Epithelial cell of prostate (primary cell): Measurements from ENCODE around the gene ISM2.
"Not testable (repeated sequence)": the region's sequence is repeated elsewhere in the genome, so short reads cannot be mapped to it uniquely, and the experiment has no call there.

Experiments used
- DNase-seq: peaks from one replicate; pipeline ENCODE4 v3.0.0-alpha.2; 2011; ENCODE audit warnings: low read depth, low spot score
- H3K27ac ChIP-seq: fragments of 450-650 bp; 2 replicates; pipeline ENCODE4 v1.5.1; 2017; ENCODE audit warnings: mild to moderate bottlenecking

ISM2 gene

DNA sequence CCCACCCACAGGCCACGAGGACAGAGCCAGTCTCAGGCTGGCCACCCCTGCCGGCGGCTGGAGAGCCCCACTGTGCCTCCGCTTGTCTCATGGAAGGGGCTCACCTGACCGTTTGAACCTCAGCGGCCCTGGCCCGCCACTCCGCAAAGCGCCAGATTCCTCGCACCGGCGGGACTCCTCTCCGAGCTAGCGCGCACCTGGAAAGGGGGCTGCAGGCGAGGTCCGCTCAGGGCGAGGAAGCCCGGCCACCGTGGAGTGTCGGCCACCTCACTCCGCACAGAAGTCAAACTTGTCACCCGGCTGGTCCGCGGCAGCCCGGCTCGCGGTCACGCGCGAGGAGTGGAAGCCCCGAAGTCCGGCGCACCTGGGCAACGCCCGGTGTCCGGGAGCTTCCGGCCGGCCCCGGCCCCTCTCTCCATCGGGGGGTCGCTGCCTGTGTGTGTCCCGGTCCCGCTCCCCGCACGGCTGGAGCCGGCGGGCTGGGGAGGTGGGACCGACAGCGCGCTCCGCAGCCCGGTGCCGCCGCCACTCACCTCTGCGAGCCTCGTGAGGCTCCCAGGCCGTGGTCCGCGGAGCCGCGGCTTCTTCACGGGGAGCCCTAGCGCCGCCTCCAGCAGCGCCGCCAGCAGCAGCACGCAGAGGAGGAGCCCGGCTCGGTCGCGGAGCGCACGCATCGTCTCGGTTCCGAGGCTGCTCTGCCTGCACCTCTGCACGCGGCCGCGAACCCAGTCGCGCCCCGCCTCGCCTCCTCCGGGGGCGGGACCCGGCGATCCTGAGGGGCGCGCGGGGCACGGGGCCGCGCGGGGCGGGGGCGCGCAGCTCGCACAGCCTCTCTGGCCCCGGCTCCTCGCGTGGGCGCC, at the start of gene ISM2:
Gene ISM2, minus strand, starts transcription at position 697 of the 860 bp plus-strand sequence. Its CDS starts 23 bp downstream, at position 674.
- DNase-seq, result no peak
- H3K27ac ChIP-seq, result no peak within 1 kb of the TSS

DNA sequence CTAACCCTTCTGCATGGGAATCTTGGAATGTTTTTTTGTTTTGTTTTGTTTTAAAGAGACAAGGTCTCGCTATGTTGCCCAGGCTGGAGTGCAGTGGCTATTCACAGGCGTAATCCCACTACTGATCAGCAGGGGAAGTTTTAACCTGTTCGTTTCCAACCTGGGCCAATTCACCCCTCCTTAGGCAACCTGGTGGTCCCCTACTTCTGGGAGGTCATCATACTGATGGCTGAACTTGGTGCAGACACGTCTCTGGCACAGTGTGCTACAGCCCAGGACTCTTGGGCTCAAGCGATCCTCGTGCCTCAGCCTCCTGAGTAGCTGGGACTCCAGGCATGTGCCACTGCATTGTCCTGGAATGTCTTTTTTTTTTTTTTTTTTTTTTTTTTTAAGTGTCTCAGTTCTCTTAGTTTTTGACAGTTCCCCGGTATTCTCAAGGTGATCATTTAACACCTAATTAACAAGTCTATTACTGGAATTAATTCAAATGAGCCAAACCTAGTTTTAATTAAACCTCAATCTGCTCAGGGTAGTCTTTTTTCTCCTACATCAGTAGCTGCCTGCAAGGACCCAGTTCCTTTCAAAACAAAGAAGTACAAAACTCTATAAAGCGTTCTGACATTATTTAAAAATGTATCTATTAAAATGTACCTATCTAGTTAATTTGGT, 49.0 kb upstream of the ISM2 start:
- no peak for DNase-seq
- no peak overlapping the region for H3K27ac ChIP-seq

DNA sequence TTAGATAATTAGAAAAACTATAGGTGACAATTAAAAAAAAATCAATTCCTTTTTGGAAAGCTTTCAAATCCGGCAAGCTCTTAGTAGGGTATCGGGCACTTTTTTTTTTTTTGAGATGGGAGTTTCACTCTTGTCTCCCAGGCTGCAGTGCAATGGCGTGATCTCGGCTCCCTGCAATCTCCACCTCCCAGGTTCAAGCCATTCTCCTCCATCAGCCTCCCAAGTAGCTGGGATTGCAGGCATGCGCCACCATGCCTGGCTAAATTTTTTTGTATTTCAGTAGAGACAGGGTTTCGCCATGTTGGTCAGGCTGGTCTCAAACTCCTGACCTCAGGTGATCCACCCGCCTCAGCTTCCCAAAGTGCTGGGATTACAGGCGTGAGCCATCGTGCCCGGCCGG, 46.6 kb upstream of the ISM2 start:
- DNase-seq, result not testable (repeated sequence)

DNA sequence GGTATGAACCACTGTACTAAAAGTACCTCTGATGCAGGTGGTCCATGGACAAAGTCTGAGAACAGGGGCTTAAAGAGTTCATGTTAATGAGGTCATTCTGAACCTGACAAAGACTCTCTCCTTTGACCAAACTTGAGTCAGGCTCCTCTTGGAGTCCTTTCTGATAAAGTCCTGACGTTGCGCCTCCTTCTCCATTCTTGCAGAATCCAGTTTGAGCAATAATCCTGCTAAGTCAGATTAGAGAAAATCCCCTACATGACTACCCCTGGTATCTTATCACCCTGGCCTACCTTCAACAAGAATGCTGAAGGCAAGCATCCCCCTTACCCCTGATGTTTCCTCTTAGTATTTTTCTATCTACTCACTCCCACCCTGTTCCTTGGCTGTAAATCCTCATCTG, 46.0 kb upstream of the ISM2 start:
- no peak for DNase-seq
- no peak overlapping the region for H3K27ac ChIP-seq

More for the DNA sequence above, 46.6 kb upstream of the ISM2 start:
- not testable (repeated sequence) for H3K27ac ChIP-seq

DNA sequence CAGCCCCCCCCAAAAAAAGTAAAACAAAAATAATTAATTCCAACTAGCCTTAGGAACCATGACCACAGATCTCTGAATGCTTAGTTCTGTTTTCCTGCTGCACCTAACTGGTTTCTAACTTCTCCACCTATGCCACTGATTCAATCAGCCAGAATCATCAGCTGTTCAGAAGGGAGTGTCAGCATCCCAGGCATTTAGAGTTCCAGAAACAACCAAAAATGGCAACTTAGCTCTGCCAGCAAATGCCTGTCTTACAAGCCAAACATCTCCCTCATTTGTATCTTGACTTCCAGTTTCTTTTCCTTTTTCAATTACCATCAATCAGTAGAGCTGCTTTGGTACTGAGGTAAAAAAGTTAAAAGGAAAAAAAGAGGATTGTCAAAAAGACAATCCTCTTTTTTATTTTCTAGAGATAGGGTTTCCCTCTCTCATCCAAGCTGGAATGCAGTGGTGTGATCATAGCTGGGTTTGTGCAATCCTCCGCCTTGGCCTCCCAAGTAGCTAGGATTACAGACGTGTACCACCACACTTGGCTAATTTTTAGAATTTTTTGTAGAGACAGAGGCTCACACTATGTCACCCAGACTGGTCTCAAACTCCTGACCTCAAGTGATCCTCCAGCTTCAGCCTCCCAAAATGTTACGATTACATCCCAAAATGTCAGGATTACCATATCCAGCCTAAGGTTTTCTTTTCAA, 45.2 kb upstream of the ISM2 start:
- H3K27ac ChIP-seq, result no peak overlapping the region
- no peak for DNase-seq

DNA sequence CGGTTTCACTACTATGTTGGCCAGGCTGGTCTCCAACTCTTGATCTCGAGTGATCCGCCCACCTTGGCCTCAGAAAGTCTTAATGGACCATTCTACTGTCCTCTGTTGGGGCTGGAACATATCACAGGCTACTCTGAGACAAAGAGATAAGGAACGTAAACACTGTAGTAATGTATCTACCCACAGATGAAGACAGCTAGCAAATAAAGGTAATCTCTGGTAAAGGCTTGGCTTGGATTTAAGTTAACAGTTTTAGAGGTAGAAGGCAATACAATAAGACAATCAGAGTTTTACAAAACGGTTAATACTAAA, 44.6 kb upstream of the ISM2 start:
- no peak for DNase-seq
- H3K27ac ChIP-seq, result no peak overlapping the region

DNA sequence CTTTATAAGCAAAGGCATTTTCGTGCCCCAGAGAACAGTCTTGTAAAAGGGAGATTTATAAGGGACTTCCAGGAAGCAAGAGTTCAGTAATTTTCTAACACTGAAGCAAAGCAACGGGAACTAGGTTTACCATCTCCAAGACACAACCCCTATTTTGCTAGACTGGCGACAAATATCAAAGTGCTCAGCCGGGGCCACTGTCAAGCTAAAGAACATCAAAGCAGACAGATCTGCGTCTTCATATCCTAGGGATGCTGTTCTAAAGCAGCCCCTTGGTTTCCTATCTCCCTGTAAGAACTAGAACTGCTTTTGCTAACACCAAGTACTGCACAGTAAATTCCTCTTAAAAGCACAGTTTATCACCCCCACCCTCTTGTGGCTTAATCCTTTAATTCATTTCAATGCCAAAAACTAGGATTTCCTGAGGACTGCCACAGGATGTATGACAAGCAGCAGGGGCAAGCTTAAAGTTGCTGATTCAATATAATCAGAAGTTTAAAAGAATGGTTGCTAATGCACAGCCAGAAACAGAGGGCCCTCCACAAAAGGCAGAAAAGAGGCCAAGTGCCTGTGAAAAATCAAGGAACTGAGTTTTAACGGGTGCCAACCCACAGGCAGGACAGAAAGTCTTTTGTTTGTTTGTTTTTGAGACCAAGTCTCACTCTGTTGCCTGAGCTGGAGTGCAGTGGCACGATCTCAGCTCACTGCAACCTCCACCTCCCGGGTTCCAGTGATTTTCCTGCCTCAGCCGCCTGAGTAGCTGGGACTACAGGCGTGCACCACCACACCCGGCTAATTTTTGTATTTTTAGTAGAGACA, 44.0 kb upstream of the ISM2 start:
- H3K27ac ChIP-seq, result no peak overlapping the region
- DNase-seq, result no peak

DNA sequence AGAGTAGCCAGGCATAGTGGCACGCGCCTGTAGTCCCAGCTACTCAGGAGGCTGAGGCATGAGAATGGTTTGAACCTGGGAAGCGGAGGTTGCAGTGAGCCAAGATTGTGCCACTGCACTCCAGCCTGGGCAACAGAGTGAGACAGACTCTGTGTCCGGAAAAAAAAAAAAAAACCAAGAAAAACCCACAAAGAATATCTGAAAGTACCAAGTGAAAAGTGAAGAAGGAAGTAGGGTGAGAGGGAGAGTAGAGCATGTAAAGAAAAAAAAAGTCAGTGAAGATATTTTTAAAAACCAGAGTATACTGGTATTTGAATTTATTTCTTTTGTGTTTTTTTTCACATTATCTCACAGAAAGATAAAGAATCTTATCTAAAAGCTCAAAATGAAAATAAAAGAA, 43.3 kb upstream of the ISM2 start:
- H3K27ac ChIP-seq, result no peak overlapping the region
- no peak for DNase-seq

DNA sequence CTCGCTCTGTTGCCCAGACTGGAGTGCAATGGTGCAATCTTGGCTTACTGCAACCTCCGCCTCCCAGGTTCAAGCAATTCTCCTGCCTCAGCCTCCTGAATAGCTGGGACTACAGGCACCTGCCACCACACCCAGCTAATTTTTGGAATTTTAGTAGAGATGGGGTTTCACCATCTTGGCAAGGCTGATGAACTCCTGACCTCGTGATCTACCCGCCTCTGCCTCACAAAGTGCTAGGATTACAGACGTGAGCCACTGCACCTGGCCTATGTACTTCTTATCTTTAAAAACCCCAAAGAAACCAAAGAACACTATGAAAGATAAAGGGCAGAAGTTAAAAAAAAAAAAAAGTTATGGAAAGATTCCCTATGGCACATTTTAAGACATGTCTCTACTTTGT, 38.3 kb upstream of the ISM2 start:
- not testable (repeated sequence) for DNase-seq, H3K27ac ChIP-seq

DNA sequence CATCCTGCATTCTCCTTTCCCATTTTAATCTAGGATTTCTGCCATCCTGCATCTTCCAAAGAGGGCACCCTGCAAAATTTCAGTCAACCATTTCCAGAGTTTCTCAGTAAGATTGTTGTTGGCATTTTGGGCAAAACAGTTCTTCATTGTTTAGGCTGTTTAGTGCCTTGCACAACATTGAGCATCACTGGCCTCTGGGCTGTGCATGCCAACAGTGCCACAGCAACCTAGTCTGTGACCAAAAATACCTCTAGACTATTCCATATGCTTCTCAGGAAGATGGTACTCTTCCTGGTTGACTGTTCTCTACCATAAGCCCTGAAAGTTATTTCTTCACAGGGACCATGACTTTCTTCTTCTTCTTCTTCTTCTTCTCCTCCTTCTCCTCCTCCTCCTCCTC, 32.5 kb upstream of the ISM2 start:
- no peak for DNase-seq
- H3K27ac ChIP-seq, result no peak overlapping the region

DNA sequence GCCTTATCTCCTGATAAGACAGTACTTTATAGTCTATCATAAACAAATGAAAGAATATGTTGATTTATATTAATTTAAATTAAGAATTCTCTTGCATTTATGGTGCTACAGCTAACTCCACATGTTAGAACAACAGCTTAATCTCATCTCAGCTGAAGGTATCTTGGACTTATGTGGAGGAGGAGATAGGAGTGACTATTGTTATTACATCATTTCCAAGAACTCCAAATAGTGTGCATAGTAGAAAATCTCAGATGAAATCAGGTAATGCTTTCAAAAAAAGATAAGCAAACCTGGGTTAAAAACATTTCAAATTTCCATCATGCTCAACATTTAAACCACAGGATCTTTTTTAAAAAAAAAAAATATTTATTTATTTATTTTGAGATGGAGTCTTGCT, 31.3 kb upstream of the ISM2 start:
- no peak overlapping the region for H3K27ac ChIP-seq
- DNase-seq, result no peak

DNA sequence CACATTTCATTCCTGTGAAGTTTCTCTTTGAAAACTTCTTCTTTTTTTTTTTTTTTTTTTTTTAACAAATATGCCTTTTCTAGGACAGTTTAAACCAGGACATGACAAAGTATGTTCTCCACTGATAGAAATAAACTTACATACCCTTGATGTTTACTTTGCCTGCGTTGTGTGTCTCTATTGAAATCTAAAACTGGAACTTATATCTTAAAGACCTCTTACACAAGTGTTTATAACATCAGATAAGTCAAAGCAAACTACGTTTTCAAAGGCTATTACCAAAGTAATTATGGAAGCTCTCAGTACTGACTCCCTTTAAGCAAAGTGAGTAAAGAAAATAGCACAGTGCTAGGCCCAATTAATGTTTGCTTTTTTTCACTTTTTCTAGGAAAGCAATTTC, 30.6 kb upstream of the ISM2 start:
- DNase-seq, result no peak
- H3K27ac ChIP-seq, result no peak overlapping the region

DNA sequence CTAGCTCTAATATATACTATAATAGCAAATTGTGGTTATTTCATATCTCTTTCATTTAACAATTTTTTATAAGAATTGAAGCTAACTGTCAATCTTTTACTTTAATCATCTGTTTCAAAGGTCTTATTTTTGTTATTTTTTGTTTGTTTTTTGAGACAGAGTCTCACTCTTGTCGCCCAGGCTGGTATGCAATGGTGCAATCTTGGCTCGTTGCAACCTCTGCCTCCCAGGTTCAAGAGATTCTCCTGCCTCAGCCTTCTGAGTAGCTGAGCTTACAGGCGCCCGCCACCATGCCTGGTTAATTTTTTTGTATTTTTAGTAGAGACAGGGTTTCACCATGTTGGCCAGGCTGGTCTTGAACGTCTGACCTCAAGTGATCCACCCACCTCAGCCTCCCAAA, 30.1 kb upstream of the ISM2 start:
- not testable (repeated sequence) for DNase-seq, H3K27ac ChIP-seq

DNA sequence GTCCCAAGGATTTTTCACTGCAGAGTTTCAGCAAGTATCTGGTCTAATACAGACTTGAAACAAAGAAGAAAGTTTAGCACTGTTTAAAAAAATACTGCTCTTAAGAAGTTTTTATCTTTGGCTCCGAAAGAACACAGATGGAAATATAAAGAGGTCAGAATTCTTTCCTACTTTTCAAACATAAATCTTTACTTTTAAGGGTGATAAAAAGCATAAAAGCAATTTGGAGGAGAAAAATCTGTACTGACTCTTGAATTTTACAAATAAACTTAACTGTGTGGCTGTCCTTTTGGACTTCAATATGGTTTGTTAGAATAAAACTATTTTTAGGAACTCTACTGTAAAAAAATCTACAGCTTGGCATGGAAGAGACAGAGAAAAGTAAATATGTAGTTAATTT, 27.6 kb upstream of the ISM2 start:
- DNase-seq, result no peak
- H3K27ac ChIP-seq, result no peak overlapping the region

DNA sequence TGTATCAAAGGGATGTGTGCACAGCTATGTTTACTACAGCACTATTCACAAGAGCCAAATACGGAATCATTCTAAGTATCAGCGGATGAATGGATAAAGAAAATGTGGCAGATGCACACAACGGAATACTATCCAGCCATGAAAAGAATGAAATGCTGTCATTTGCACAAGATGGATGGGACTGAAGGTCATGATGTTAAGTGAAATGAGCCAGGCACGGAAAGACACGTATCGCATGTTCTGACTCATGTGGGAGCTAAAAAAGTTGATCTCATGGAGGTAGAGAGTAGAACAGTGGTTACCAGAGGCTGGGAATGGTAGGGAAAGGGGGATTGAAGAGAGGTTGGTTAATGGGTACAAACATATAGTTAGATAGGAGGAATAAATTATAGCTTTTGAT, 25.9 kb upstream of the ISM2 start:
- H3K27ac ChIP-seq, result no peak overlapping the region
- DNase-seq, result no peak

DNA sequence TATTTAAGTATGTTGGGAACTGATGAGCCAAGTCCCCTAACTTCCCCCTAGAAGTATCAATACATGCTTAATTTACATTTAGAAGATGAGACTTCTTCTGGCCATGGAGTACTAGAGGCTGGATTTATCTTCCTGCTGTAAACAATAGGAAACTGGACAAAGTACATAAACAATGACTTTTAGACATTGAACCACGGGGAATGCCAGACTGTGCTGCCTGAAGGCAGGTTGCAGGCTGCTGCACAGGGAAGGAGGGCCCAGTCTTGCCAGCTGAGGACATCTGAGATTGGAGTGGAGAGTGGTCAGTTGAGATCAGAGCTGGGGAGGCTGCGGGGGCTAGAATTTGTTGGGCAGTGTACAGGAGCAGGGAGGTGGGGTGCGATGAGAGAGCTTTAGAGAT, 24.5 kb upstream of the ISM2 start:
- DNase-seq, result no peak
- no peak overlapping the region for H3K27ac ChIP-seq

DNA sequence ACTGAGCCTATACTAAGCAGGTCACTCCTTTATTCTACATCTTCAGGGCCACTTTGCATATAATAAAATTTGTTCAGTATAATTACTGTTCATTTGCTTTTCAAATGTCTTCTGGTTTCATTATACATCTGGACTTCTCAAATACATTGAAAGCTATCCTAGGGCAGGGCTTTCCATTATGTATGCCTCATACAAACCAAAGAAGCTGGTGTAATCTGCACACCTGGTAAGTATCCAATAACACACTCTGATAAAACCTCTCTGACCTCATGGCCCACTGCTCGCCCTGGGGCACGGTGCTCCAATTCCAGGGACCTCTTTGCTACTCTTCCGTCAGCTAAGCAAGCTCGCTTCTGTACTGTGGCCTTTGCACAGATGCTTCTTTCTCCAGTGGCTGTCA, 21.9 kb upstream of the ISM2 start:
- no peak overlapping the region for H3K27ac ChIP-seq
- no peak for DNase-seq

DNA sequence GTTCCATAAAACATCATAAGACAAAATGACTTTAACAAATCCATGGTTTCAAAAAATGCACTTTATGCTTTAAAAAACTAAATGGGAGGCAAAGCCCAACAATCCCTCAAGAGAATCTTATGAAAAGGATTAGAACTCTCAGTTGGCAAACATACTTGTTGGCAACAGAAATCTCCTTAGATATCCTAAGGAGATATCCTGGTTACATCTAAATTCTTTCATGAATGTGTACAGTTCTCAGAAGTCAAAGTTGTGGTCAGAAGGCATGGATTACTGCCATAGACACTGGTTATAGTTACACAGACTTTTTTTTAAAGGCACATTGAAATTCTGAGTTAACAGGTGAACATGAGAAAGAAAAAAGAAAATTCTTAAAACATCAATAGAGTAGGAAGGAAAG, 17.5 kb upstream of the ISM2 start:
- no peak for DNase-seq

DNA sequence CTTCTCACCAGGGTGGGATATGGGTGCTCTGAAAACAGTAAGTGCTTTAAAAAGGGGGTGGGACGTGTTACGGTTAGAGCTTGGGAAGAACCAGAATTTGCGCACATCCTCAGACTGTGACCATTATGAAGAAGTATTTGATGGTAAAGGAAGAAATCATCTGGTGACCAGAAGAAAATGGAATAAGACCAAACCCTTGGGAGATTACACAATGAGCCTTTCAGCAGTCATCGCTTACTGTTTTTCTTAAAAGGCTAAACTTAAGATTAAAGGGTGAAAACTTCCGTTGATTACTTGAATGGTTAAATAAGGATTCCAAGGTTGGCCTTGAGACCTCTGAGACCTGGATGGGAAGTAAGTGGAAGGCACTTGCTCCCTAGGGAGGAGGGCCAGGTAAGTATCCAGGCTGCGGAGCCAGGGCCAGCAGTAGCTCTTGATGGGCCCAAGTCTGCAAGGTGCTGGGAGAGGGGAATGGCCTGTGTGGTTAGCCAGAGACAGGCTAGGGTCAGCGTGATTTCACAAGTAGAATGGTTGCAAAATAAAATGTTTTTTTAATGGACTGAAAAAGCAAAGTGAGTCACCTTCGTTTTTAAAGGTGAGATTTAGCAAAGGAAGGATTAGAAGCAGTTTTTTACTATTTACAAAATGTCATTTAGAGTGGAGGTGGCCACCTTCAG, 13.0 kb upstream of the ISM2 start:
- no peak overlapping the region for H3K27ac ChIP-seq
- no peak for DNase-seq

More for the DNA sequence above, 17.5 kb upstream of the ISM2 start:
- H3K27ac ChIP-seq, result no peak overlapping the region

DNA sequence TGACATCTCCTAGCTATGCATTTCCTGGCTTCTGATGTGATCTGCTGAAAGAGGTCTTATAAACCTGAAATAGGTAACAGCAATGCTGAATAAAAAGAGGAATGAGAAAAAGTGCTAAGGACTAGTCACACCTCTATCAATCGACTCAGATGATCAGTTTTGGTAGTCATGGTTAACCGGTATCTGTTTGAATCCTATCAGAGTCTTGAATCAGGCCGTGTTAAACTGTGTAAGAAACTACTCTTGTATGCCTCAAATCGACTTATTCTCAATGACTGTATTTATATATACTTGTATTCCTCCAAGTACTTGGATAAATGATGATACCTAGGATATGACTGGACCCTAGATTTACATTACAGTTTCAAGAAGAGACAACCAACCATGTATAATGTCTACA, 10.8 kb upstream of the ISM2 start:
- peak overlapping the region; percentile 46 for H3K27ac ChIP-seq
- no peak for DNase-seq
